Esophagus mucosa (tissue), 1 donor: ENCODE results near the gene SLC12A5. TPM values are rescaled to one million over a fixed set of nuclear protein-coding genes. Genes with fewer than 3 reads are reported as not detected.
"Not testable (repeated sequence)": the region's sequence is repeated elsewhere in the genome, so short reads cannot be mapped to it uniquely, and the experiment has no call there.

Experiments
- ATAC-seq: fragments of 200-7000 bp; cut with Tn5 transposase; one replicate; pipeline ENCODE4 v1.9.1; 2020
- total RNA-seq: library from RNA; stranded (reverse); gene quantifications from one replicate; pipeline ENCODE4 v1.2.4, GENCODE V29; 2023
- donor health status: DM: yes; HTN: yes; CAD: no.

Gene SLC12A5
- total RNA-seq, 1 donor from 2014 or later = not detected

DNA sequence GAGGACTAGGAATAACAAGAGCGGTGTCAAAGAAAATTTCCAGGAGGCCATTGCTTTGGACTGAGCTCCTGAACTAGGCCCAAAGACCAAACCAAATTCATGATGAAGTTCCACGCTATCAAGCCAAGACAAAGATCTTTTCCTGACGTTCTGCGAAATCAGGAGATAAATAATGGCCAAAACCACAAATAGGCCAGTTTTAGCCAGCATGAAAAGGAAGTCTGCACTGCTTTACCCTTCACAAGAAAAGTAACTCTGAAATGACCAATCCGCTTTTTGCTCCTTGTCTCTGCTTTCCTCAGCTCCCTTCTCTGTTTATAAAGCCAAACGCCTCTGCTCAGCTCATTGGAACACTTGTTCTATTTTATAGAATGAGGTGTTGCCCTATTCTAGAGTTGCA is 54.1 kb downstream of the SLC12A5 start:
- ATAC-seq = no peak

- no peak for ATAC-seq
These were observed 54.6 kb downstream of the SLC12A5 start for GRCh38 chr20:46083531-46084061.

GRCh38 chr20:46084805-46085178 is 55.8 kb downstream of the SLC12A5 start:
- no peak for ATAC-seq

- no peak for ATAC-seq
These were observed 56.3 kb downstream of the SLC12A5 start for GRCh38 chr20:46085179-46085851.

DNA sequence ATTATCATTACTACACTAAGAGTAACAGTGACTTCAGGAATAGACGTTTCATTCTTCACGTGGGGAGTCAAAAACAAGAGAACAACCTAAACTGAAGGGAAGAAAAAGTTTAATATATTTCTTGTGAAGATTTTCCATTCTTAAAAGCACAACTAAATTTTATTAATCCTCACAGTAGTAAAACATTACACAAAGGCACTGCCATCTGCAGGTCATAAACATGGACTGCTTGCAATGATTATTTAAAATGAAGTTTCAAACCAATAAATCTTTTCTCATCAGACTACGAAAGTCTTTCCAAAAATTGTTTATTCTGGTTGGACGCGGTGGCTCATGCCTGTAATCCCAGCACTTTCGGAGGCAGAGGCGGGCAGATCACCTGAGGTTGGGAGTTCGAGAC is 58.1 kb downstream of the SLC12A5 start:
- no peak for ATAC-seq

- ATAC-seq = no peak
These were observed 59.6 kb downstream of the SLC12A5 start for GRCh38 chr20:46088409-46089166.

DNA sequence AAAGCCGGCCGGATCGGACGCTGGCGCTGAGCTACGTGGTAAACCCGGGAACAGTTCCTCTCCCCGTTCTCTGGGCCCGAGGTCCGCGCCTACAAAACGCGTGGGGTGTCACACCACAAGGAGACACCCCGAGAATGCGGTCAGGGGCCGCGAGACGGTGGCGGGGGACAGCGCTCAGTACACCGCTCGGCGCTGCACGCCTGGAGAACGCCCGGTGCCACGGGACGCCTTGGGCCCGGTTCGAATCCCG is 60.1 kb downstream of the SLC12A5 start:
- peak; percentile 62 for ATAC-seq

DNA sequence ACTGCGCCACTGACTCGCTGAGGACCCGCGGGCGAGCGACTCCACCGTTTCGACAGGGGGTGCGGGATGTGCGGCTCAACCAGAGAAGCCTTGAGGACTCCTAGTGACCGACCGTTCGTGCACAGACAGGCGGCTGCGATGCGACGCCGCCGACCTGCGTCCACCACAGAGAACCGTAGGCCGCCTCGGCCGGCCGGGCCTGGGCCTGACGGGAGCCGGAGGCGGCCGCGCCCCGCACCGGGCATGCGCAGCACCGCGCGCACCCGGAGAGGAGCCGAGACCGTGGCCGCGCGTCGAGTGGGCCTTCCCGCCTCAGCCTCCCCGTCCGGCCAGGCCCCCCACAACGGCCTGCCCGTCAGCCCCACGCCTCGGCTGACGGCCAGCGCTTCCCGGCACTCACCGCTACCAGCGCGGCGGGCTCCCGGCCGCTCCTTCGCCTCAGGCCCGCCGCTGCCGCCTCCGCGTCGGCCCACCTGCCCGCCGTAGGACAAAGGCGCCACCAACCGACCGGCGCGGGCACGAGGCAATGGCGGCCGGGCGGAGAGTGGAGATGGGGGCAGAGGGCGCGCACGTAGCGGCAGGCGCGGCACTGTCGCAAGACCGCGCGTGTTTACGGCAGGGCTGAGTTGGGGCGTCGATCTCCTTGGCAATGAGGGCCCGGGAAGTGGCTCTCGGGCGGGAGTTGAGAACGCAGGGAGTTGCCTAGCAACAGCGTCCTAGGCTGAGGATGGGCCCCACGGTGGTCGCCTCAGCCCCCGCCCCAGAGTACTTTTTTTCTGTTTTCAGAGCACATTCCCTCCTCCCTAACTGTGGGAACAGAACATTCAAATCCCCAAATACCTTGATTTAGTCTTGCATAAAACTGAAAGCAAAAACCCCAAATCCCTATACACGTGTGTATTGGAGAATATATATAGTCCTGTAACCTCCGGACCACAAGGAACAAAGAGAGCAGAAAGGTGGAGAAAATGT is 60.7 kb downstream of the SLC12A5 start, which contains the start of gene NCOA5:
NCOA5 (minus strand) TSS at position 546 of the 972 bp plus-strand sequence. CDS start 10,538 bp downstream, outside the sequence.
- peak; percentile 98 for ATAC-seq

DNA sequence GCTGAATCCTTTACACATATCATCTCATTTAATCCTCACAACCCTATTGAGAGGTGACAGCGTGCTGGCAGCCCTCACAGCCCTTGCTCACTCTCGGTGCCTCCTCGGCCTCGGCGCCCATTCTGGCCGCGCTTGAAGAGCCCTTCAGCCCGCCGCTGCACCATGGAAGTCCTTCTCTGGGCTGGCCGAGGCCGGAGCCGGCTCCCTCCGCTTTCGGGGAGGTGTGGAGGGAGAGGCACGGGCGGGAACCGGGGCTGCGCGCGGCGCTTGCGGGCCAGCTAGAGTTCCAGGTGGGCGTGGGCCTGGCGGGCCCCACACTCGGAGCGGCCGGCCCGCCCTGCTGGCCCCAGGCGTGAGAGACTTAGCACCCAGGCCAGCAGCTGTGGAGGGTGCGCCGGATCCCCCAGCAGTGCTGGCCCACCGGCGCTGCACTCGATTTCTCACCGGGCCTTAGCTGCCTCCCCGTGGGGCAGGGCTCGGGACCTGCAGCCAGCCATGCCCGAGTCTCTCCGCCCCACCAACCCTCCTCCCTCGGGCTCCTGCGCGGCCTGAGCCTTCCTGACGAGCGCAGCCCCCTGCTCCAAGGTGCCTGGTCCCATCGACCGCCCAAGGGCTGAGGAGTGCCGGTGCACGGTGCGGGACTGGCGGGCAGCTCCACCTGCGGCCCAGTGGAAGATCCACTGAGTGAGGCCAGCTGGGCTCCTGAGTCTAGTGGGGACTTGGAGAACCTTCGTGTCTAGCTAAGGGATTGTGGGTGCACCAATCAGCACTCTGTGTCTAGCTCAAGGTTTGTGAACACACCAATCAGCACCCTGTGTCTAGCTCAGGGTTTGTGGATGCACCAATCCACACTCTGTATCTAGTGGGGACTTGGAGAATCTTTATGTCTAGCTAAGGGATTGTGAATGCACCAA is 62.9 kb downstream of the SLC12A5 start:
- not testable (repeated sequence) for ATAC-seq

GRCh38 chr20:46093531-46093930 is 64.5 kb downstream of the SLC12A5 start:
- ATAC-seq = no peak

- peak; percentile 67 for ATAC-seq
These were observed 70.7 kb downstream of the SLC12A5 start for GRCh38 chr20:46099491-46100287.

- ATAC-seq = not testable (repeated sequence)
These were observed 71.4 kb downstream of the SLC12A5 start for GRCh38 chr20:46100444-46100843.

DNA sequence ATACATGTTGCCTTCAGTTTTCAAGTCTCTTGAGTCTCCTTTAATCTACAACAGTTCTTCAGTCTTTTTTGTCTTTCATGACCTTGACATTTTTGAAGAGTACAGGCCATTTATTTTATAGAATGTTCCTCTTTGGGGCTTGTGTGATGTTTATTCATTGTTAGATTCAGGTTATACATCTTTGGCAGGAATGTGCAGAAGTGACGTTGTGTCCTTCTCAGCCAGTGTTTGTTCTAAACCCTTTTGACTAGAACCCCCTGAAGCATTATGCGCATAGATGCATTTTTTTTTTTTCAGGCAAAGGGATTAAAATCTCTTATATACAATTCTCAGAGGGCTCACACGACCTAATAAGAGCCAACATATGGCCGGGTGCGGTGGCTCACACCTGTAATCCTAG is 72.0 kb downstream of the SLC12A5 start:
- ATAC-seq = no peak

GRCh38 chr20:46101957-46102356 is 72.9 kb downstream of the SLC12A5 start:
- no peak for ATAC-seq

GRCh38 chr20:46102940-46103339 is 73.9 kb downstream of the SLC12A5 start:
- ATAC-seq = no peak

GRCh38 chr20:46104262-46104661 is 75.2 kb downstream of the SLC12A5 start:
- no peak for ATAC-seq

GRCh38 chr20:46107061-46107460 is 78.0 kb downstream of the SLC12A5 start:
- no peak for ATAC-seq

DNA sequence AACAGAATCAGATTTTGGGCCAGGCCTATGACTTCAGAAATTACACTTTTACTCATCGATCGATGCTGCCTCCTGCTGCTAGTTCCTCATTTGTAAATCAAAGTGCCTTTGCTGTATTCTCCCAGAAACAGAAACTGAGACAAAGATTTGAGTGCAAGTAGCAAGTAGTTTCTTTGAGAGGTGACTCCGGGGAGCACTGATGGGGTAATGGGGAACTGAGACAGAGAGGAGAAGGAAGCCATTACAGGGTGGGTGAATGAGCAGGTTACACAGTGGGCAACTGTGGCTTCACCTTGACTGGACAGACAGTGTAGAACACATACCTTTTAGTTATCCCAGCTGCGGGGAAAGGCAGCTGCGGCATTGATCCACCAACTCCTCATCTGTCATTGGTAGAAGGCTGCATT is 79.4 kb downstream of the SLC12A5 start:
- peak; percentile 35 for ATAC-seq

- no peak for ATAC-seq
These were observed 80.0 kb downstream of the SLC12A5 start for GRCh38 chr20:46108976-46109375.
